ENCODE results near the gene ACADL.

Gene ACADL

DNA sequence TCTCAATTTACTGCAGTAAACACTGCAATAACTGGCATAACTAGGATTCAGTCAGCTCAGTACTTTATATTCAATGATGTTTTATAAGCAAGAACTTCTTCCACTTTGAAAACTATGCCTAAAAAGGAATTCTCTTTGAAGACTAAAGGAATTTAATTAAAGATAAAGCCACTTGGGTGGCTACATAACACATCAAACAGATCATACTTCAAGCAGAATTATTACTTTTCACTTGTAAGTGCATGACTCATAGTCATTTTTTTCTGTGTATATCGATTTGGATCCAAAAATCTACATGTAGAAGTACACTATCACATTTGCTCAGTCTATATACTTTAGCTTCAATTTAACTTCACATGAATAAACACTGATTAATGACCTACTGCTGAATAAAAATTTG is 58.0 kb downstream of the ACADL start:
- DNase-seq, result no peak

DNA sequence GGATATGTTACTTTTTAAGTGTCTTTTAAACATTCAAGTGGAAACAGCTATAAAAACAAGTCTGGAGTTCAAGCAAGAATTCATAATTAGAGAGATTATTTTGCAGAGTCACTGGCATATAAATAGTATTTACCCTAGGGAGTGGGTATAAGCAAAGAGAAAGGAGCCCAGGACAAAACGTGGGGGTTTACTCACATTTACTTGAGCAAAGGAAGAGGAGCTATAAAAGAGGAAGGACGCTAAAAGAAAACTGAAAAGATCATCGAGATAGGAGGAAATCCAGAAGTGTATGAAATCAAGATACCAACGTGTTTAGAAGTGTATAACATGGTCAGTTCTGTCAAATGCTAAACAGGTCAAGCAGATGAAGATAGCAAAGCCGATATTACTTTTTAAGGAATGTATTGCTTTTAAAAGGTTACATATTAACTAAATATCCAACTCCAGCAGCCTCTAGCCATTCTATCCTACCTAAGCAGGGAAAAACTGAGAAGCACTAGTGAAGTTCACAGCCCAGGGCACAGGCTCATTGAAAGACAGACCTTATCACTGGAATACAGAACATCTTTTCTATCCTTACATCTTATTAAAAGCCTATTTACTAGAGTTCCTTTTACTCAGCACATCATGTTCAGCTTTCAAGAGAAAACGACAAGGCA is 62.7 kb downstream of the ACADL start:
- no peak for DNase-seq

DNA sequence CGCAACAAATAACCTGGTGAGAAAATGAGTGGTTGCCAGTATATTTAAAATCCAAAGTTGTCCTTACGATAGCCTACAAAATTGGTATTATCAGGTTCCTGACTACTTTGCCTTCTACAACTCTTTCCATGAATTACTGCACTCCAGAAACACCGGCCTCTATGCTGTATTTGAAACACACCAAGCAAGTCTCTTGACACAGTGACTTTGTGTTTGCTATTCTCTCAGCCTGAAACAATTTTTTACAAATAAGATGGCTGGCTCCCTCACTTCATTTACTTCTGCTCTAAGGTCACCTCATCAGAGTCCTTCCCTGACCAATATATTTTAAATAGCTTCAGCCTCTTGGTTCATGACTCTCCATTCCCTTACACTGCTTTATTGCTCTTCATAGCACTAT is 66.2 kb downstream of the ACADL start:
- no peak for DNase-seq

DNA sequence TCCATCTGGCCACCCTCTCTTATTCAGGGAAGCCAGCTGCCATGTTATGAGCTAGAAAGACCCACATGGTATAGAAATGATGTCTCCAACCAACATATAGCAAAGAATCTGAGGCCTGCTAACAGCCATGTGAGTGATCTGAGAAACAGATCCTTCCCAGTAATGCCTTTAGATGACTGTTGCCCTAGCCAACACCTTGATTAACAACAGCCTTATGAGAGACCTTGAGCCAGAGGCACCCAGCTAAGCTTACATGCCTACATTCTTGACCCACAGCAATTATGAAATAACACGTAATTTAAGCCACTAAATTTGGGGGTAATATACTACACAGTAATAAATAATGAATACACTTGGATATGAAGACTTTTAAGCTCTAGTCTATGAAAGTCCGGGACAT is 67.0 kb downstream of the ACADL start:
- no peak for DNase-seq

DNA sequence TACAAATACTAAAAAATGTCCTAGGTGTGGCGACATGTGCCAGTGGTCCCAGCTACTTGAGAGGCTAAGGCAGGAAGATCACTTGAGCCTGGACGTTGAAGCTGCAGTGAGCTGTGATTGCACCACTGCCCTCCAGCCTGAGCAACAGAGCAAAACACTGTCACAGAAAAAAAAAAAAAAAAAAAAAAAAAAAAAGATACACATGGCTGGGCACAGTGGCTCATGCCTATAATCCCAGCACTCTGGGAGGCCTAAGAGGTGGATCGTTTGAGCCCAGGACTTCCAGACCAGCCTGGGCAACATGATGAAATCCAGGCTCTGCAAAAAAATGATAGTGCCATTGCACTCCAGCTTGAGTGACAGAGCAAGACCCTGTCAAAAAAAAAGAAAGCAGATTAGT is 67.7 kb downstream of the ACADL start:
- no peak for DNase-seq

DNA sequence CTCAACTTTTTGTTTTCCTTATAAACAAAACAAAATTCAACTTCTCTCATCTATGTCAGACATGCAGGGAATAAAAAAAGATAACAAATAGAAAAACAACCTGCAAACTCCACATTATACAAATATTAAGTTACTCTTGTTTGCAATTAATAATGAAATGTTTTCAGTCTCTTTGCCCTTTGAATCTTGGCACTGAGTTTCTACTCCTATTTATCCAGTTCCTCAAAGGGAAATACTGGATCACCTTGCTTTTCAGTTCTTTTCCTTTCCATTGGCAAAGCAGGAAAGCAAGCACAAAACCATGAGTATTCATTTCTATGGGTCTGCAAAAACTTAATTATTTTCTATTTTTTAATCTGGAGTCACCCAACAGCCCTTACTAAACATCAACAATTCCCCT is 77.6 kb downstream of the ACADL start:
- no peak for DNase-seq
